GF-D8 (cell line): Measurements from ENCODE around the gene PIGU.
"Not testable (repeated sequence)": the region's sequence is repeated elsewhere in the genome, so short reads cannot be mapped to it uniquely, and the experiment has no call there.

Experiments used
- DNase-seq: peaks from one replicate; lab custom pipeline; 2025; lab: John Stamatoyannopoulos, UW

The PIGU gene

DNA sequence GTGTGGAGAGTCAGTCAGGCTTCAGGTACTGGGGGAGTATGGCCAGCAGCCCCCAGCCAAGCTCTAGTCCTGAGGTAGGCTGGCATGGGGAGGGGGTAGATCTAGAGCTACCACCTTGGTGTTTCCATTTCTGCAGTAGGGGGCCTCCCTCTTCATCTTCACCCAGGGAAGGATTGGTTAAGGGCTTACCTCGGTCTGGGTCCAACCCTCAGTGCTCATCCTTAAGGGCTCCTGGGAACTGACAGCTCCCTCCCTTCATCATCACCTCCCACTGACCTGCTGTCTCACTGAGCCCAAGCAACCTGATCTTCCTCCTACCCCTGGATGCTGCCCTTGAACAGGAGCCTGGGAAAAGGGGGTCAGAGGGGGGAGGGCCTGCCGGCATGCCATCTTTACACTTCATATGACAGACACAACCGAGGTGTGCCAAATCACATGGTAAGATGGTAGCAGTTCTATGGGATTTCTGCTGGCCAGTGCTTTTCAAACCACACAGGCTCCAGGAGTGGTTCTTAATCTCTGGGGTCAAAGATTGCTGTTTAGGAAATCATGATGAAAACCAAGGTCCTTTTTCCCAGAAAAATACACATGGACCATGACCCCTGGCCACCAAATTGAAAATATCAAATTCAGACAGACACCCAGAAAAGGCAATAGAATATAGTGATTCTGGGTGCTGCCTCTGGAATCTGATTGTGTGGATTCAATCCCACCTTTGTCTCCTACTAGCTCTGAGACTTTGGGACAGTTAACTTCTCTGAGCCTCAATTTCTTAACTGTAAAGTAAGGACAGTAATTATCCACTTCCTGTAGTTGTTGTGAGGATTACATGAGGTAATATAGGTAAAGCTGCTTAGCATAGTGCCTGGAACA, 30.3 kb upstream of the PIGU start:
- DNase-seq: no peak

GRCh38 chr20:34706302-34706875, 29.5 kb upstream of the PIGU start:
- no peak for DNase-seq

DNA sequence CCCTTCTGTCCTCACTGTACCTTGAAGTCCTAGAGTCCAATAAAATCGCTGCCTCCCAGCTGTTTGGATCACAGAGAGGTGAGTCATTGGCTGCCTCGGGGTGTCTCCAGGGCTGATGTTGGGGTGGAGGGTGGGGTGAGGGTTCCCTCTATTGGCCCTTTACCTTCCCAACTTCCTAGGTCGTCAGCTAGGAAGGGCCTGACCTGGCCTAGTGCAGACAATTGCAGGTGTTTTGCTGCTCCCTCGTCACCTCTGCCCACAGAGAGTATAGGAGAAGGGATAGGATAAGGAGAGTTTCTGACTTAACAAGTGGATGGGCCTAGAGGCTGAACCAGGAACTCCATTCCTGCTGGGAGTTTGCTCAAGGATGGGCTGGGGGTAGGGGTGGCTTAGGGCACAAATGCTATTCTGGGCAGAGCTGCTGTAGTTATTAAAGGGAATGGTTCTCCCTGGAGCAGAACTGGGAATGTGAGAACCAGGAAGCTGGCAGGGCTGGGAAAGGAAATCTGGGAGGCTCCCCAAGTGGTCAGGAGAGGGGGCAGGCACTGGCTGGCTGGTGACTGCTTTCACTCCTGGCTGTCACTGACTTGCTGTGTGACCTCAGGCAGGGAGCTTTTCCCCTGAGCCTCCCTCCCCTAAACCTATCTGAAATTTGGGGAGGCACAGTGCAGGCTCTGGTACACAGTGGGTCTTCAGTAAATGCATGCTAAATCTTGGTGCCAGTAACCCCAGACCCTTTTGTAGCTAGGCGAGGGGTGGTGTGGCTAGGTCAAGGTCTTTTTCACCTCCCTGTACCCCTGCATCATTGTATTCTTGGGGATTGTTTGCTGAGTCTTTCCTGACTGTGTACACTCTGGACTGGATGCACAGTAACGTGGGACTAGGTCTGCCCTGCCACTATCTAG, 28.8 kb upstream of the PIGU start:
- peak; percentile 5 for DNase-seq

GRCh38 chr20:34705008-34705396, 28.1 kb upstream of the PIGU start:
- no peak for DNase-seq

GRCh38 chr20:34704177-34705007, 27.5 kb upstream of the PIGU start, which contains the start of gene TP53INP2:
TSS of gene TP53INP2 (plus strand) at chr20:34704344. CDS start at chr20:34708740, 4,396 bp downstream.
- peak; percentile 47 for DNase-seq

GRCh38 chr20:34703424-34704176, 26.7 kb upstream of the PIGU start:
- DNase-seq: no peak

DNA sequence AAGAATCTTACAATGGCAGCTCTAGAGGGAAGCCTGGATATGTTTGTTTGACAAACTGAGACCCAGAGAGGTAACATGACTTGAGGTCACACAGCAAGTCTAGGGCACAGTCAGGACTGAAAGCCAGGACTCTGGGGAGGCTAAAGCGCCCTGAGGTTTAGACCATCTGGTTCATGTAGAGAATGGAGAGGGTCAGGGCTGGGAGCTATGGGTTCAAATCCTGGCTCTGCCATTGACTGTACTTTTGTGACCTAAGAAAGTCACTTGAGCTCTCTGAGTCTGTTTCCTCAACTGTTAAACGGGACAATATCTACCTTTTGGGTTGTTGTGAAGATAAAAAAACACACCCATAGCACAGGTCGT, 26.1 kb upstream of the PIGU start:
- DNase-seq: no peak

DNA sequence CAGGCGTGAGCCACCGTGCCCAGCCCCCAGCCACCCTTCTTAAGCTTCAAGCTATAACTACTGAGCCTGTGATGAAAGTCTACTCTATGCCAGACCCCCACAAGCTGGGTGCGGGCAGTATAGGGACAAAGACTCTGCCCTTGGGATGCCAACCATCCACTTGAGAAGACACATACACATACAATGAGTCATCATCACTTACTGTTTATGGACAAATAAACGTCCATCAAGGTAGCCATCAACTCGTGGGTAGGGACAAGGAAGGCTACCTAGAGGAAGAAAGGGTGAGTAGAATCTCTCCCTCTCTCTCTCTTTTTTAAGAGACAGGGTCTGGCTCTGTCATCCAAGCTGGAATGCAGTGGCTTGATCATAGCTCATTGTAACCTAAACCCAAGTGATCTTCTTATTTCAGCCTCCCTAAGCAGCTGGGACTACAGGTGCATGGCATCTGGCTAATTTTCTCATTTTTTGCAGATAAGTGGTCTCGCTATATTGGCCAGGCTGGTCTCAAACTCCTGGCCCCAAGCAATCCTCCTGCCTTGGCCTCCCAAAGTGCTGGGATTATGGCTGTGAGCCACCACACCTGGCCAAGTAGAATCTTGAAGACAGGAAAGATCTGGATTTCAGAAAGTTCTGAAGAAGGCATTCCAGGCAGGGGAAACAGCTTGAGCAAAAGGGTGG, 24.7 kb upstream of the PIGU start:
- no peak for DNase-seq

- DNase-seq: no peak
Observed at GRCh38 chr20:34693414-34693813, 16.5 kb upstream of the PIGU start.

DNA sequence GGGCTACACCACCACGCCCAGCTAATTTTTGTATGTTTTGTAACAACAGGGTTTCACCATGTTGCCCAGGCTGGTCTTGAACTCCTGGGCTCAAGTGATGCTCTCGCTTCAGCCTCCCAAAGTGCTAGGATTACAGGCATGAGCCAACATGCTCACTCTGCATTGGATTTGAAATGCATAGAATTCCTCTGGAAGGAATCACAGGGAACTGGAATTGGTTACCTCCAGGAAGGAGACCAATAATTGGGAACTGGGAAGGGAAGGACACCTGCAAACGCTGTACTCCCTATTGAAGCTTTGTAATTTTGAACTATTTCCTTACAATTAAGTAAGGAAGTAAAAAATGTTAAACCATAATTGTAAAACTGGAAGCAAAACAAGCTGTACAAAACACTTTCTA, 14.9 kb upstream of the PIGU start:
- DNase-seq: no peak

DNA sequence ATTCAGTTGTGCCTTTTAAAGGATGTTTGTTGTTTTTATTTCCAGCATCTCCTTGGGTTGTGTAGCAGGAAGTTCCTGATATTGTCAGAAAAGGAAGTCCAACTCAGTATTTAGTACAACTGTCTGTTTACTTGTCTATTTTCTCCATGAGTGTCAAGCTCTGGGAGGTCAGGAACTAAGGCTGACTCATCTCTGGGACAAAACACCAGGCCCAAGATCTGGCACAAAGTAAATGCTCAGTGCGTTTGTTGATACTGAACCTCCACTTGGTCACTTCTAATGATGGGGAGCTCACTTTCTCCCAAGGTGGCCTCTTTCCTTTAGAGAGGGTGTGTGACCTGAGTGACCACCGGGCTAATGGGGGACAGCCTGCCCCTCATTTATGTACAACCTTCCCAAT, 12.6 kb upstream of the PIGU start:
- DNase-seq: no peak

DNA sequence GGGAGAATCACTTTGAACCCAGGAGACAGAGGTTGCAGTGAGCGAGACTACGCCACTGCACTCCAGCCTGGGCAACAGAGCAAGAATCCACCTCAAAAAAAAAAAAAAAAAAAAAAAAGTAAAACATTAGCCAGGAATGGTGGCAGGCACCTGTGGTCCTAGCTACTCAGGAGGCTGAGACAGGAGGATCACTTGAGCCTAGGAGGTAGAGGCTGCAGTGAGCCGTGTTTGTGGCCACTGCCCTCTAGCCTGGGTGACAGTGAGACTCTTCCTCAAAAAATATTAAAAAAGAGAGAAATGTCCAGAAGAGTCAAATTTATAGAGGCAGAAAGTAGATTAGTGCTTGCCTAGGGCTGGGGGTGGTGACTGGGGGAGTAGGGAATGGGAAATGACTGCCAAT, 6.8 kb upstream of the PIGU start:
- no peak for DNase-seq

DNA sequence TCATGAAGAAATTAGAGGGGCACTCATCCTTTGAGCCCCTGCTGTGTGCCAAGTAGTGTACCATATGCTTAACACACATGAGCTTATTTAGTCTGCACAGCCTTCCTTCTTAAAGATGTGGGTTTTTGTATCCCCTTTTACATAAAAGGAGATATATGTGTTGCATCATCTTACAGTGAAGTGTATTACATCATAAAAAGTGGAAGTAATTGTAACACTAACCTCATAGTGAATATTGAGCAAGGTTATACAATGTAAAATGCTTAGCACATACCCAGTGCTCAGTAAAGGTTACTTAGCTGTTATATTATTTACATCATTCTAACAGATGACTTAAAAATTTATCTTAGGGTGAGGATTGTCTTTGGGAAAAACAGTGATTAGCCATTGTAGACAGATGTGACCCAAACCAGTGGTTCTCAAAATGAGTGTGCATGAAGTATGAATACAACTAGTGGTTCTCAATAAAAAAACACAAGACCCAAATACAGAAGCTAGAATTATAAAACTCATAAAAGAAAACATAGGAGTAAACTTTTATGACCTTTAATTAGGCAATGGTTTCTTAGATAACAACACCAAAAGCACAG, 3.8 kb upstream of the PIGU start:
- DNase-seq: peak; percentile 96

DNA sequence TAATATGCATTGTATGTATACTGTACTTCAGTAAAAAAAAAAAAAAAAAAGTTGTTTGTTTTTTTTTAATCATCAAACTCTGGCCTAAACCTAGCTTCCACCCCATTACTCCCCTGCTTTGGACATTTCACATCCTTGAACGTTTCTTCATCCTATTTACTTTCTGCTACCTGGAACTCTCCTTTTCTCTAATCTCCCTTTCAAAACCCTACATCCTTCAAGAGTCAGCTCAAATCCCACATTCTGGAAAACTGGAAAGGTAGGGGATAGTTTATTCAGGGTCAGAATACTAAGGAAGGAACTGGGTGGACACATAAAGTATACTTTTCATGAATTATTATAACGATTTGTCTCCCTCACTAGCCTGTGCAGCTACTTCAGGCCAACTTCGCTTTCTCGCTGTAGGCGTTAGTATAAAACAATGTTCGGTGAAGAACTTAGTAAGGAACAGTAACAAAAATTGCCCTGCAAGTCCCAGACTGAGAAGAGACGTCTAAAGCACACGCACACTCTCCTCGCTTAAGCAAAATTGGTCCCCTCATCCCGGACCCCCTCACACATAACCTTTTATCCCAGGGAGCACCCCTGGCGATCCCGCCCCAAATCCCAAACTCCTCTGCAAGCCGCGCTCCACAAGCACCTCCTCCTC, 775 bp downstream of the PIGU start:
- DNase-seq: no peak

DNA sequence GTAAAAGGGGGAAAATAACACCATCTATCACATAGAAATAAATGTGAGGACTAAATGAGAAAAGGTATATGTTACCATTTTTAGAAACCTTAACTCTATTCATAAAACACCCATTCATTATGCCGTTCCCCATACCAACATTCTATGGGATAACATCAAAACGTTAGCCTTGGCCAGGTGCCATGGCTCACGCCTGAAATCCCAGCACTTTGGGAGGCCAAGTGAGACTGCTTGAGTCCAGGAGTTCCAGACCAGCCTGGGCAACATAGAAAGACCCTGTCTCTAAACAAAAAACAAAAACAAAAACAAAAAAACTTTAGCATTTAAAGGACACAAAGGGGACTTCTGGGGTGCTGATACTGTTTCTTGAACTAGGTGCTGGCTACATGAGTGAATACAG, 1.3 kb downstream of the PIGU start:
- DNase-seq: no peak

DNA sequence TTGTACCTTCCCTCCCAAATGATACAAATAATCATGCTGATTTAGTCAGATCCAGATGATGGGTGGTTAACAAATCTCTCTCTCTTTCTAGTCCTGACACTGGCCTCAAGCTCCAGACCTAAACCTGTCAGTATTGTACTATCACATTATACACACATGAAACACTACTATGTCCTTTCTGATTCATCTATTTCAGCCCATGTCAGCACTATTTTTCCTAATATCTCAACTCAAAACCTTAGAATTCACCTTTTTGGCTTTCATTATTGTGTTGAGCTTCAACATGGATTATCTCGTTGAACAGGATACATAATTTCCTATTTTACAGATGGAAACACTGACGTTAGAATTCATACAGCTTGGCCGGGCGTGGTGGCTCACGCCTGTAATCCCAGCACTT, 3.5 kb downstream of the PIGU start:
- DNase-seq: no peak

DNA sequence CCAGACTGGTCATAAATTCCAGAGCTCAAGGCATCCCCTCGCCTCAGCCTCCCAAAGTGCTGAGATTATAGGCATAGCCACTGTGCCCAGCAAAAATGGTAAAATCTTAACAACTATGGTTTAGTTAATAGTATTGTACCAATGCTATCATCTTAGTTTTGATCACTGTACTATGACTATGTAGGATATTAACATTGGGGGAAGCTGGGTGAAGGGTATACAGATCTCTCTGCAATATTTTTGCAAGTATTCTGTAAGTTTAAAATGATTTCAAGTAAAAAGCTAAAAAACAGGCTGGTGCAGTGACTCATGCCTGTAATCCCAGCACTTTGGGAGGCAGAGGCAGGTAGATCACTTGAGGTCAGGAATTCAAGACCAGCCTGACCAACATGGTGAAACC, 7.8 kb downstream of the PIGU start:
- no peak for DNase-seq

DNA sequence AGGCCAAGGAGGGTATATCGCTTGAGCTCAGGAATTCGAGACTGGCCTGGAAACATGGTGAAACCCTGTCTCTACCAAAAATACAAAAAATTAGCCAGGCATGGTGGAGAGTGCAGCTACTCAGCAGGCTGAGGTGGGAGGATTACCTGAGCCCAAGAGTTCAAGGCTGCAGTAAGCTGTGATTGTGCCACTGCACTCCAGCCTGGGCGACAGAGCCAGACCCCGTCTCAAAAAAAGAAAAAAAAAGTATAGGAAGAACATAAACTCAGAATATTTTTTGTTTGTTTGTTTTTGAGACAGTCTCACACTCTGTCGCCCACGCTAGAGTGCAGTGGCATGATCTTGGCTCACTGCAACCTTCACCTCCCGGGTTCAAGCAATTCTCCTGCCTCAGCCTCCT, 12.1 kb downstream of the PIGU start:
- not testable (repeated sequence) for DNase-seq

- DNase-seq: peak; percentile 48
Observed at GRCh38 chr20:34663213-34663943, 13.5 kb downstream of the PIGU start.
